Mammary epithelial cell (primary cell): Measurements from ENCODE around the gene TFEB.

Experiments used
- CTCF ChIP-seq, 2 donors: IDR thresholded peaks in 1 of 2; conservative IDR thresholded peaks in 1 of 2; 2 replicates each; pipeline ENCODE4 v1.5.1; 2011 to 2012; ENCODE audit warnings: inconsistent platforms in 2 of 2, low read length in 2 of 2, mild to moderate bottlenecking in 2 of 2, control low read depth in 1 of 2, low read depth in 1 of 2; ENCODE audit not compliant: insufficient read depth in 1 of 2; ENCODE audit errors: extremely low read depth in 1 of 2
- EZH2 ChIP-seq: IDR thresholded peaks from 2 replicates; pipeline ENCODE4 v1.6.1; 2012; ENCODE audit warnings: low read length, inconsistent platforms, borderline replicate concordance

- no peak for TF ChIP-seq CTCF (conservative IDR thresholded peaks at IDR 0.05 in 1 of 2, IDR thresholded peaks at IDR 0.05 in 1 of 2; ENCODE audit: extremely low read depth in 1 of 2, insufficient read depth in 1 of 2, low read depth in 1 of 2, low read length in 2 of 2)
- no peak for TF ChIP-seq EZH2
Observed at GRCh38 chr6:41713650-41714291, 21.6 kb downstream of the TFEB start.
